ENCODE measurements around the gene DRD5.

DRD5 gene

GRCh38 chr4:9820343-9820742 is 38.9 kb downstream of the DRD5 start:
- DNase-seq: no peak

GRCh38 chr4:9825049-9825448 is 43.6 kb downstream of the DRD5 start:
- no peak for DNase-seq

DNA sequence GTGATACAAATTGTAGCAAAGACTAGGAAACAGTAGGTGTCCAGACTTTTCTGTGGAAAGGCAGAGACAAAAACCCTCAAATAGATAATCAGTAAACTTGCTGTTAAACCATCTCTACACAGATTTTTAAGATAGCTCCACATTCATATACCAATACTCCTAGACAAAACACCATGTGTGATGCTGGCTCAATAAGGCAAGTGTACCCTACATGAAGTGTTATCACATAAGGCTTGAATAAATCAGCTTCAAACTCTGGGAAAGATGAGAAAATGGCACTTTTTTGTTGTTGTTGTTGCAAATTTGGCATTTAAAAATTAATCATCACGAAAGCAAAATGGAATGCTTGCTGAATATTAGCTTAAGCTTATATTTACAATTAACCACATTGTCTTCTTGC is 45.1 kb downstream of the DRD5 start:
- DNase-seq: no peak

- no peak for DNase-seq
Measured at GRCh38 chr4:9832640-9833039, 51.2 kb downstream of the DRD5 start.

DNA sequence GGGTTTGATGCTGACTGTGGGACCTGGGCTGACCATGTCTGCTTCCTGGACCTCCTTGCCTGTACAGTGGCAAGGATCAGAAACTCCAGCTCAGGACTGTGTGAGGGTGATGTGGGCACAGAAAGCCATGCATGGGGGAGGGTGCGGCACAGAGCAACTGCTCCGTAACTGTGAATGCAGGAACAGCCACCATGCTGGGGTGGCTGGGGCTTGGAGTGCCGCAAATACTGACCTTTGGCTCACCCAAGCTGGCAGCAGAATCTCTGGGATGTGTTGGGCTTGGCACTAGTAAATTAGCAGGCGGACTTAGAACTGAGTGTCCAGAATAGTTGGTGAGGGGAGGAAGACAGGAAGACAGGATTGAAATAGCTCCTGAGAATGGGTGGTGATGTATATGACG is 52.0 kb downstream of the DRD5 start:
- DNase-seq: no peak
